Heart right ventricle (tissue), 16 donors: ENCODE data around the gene MOB3C. TPM values are rescaled to one million over a fixed set of nuclear protein-coding genes. Genes with fewer than 3 reads are reported as not detected.

Experiments
- ATAC-seq, 8 donors: fragments of 200-7000 bp; cut with Tn5 transposase; one replicate each; pipeline ENCODE4 v1.9.1; 2020; ENCODE audit warnings: mild to moderate bottlenecking in 8 of 8, moderate library complexity in 8 of 8, moderate number of reproducible peaks in 1 of 8
- DNase-seq, 2 donors: peaks; one replicate each; pipeline ENCODE4 v3.0.0-alpha.2; 2020
- H3K27ac ChIP-seq, 10 donors: fragments of 200-600 bp; sonication (generic) in 2 of 10; one replicate each; pipeline versions ENCODE4 v1.5.0 to v1.8.0; 2020 to 2022; ENCODE audit warnings: mild to moderate bottlenecking in 3 of 10
- H3K27me3 ChIP-seq, 7 donors: fragments of 200-600 bp; one replicate each; pipeline ENCODE4 v1.8.0; 2021 to 2022; ENCODE audit warnings: mild to moderate bottlenecking in 2 of 7
- H3K36me3 ChIP-seq, 9 donors: fragments of 200-600 bp; sonication (generic) in 1 of 9; one replicate each; pipeline versions ENCODE4 v1.5.0 to v1.8.0; 2020 to 2022; ENCODE audit warnings: mild to moderate bottlenecking in 2 of 9
- H3K4me1 ChIP-seq, 9 donors: fragments of 200-600 bp; sonication (generic) in 1 of 9; one replicate each; pipeline versions ENCODE4 v1.5.0 to v1.8.0; 2020 to 2022; ENCODE audit warnings: mild to moderate bottlenecking in 4 of 9
- H3K4me3 ChIP-seq, 10 donors: fragments of 200-600 bp; sonication (generic) in 2 of 10; one replicate each; pipeline versions ENCODE4 v1.5.0 to v1.8.0; 2020 to 2022; ENCODE audit warnings: mild to moderate bottlenecking in 7 of 10, moderate library complexity in 2 of 10
- H3K9me3 ChIP-seq, 11 donors: fragments of 200-600 bp in 10 of 11; sonication (generic) in 2 of 11; one replicate each; pipeline versions ENCODE4 v1.5.0 to v1.8.0; 2013 to 2022; ENCODE audit warnings: mild to moderate bottlenecking in 2 of 11, control low read depth in 1 of 11, moderate library complexity in 1 of 11
- CTCF ChIP-seq, 9 donors: fragments of 200-600 bp; sonication (generic) in 2 of 9; IDR thresholded peaks; one replicate each; pipeline versions ENCODE4 v1.5.0 to v1.8.0; 2021 to 2022; ENCODE audit warnings: antibody characterized with exemption in 9 of 9, mild to moderate bottlenecking in 5 of 9, moderate library complexity in 1 of 9
- WGBS, 2 donors: extraction: QIAGEN DNeasy Blood & Tissue Kit; methylation state at CpG; one replicate each; pipeline ENCODE4 v1.1.7; 2013; ENCODE audit warnings: inconsistent platforms in 1 of 2; 5-methylcytosine and 5-hydroxymethylcytosine counted together
- intact Hi-C, 10 donors: fragments of 100-400 bp; cut with DNase I; formaldehyde crosslinking; loops; one replicate each; pipeline versions ENCODE4 v1.11.1 to v1.14.2; 2022
- polyA plus RNA-seq, 2 donors: library from polyadenylated mRNA; stranded (reverse); fragments of 200-250 nt; gene quantifications; one replicate each; pipeline ENCODE4 v1.2.3, GENCODE V29; 2013
- total RNA-seq, 10 donors: library from RNA; stranded (reverse); fragmentation: NEBNext Ultra II Directional in 3 of 10; extraction: Animal tissue kit (Norgen Biotek cat#: 25700) in 3 of 10; gene quantifications; one replicate each; pipeline versions ENCODE4 v1.2.1 to v1.2.4, GENCODE V29; 2021 to 2023
- donor health status: Arrhythmogenic right ventricular cardiomyopathy.
- donor health status: ischemic (EF 13 %, LVEDD 7.1; RV severe dilation, severe dysfunction).
- donor health status: healthy with polysubstance abuse.
- donor health status: DM: no; HTN: yes; CAD: no.
- donor health status: DM: no; HTN: no; CAD: no.
- donor health status: ischemic (EF 25% LVEDD 6.9; RV normal size, moderate dysfunction).
- donor health status: ischemic (EF 25% LVEDD 5.7; RV mildly dilated, moderate dysfunction).
- donor health status: healthy.
- donor health status: DM: yes; HTN: yes; CAD: no.
- donor health status: Ischemic cardiomyopathy.
- donor health status: ischemic (EF 35%, LVEDD 5.7; RV mildly dilated, moderate dysfunction).
- donor health status: nonischemic (EF 11% LVEDD 7.7; RV severe dilation, severe dysfunction).
- donor health status: DM: yes; HTN: yes; CAD: no.
- donor health status: PGD.
- donor health status: ischemic (EF 29% LVEDD 5.4; RV normal size, mild dysfunction).
- donor health status: nonischemic (EF 23%, LVEDD 6.1; RV moderate dilation, normal function).

Gene MOB3C
- total and polyA plus RNA-seq, 12 donors: 7.9 to 16.9 (median 10.8) TPM

GRCh38 chr1:46650491-46650890, 33.9 kb upstream of the MOB3C start:
- Histone ChIP-seq H3K36me3 (peaks cover 0 to 92% (median 51%) of the 10 kb centered on the region in 9 donors), H3K27ac (no peak overlapping the region), H3K4me3 (no peak overlapping the region), H3K27me3 (no peaks in the 10 kb centered on the region), H3K4me1 (peaks cover 0 to 11% (median 0%) of the 10 kb centered on the region in 9 donors), H3K9me3 (peaks cover 0 to 23% (median 8%) of the 10 kb centered on the region in 11 donors)
- ATAC-seq: no peak
- intact Hi-C loops: no loop called here
- 67 to 97% methylated on average over 3 of the region's 3 CpGs for WGBS, 2 donors
- TF ChIP-seq CTCF (IDR thresholded peaks at IDR 0.05): no peak
- no peak for DNase-seq

- Histone ChIP-seq H3K27ac (no peak overlapping the region), H3K9me3 (peaks cover 0 to 23% (median 8%) of the 10 kb centered on the region in 11 donors), H3K4me3 (no peak overlapping the region), H3K36me3 (peaks cover 0 to 92% (median 46%) of the 10 kb centered on the region in 9 donors), H3K4me1 (peaks cover 0 to 11% (median 0%) of the 10 kb centered on the region in 9 donors), H3K27me3 (no peaks in the 10 kb centered on the region)
- DNase-seq (no peak), ATAC-seq (no peak)
- intact Hi-C loops: no loop called here
- 97 to 98% methylated on average over 2 of the region's 2 CpGs for WGBS, 2 donors
- TF ChIP-seq CTCF (IDR thresholded peaks at IDR 0.05): no peak
These were observed 33.2 kb upstream of the MOB3C start for GRCh38 chr1:46649764-46650163.

- 99 to 100% methylated on average over 3 of the region's 3 CpGs for WGBS, 2 donors
- no peaks in the 10 kb centered on the region for H3K27me3 ChIP-seq
- no peak overlapping the region for H3K4me3 ChIP-seq
- H3K9me3 ChIP-seq: peaks cover 0 to 23% (median 8%) of the 10 kb centered on the region in 11 donors
- TF ChIP-seq CTCF (IDR thresholded peaks at IDR 0.05): no peak
- peaks cover 0 to 13% (median 8%) of the 10 kb centered on the region in 9 donors for H3K4me1 ChIP-seq
- H3K36me3 ChIP-seq: peaks cover 0 to 91% (median 42%) of the 10 kb centered on the region in 9 donors
- intact Hi-C loops: no loop called here
- DNase-seq (no peak), ATAC-seq (no peak)
- H3K27ac ChIP-seq: no peak overlapping the region
These were observed 31.0 kb upstream of the MOB3C start for GRCh38 chr1:46647611-46648010.

GRCh38 chr1:46646844-46647243, 30.2 kb upstream of the MOB3C start:
- WGBS, 2 donors: 97 to 99% methylated on average over 2 of the region's 2 CpGs
- intact Hi-C loops: no loop called here
- H3K9me3 ChIP-seq: peaks cover 0 to 23% (median 8%) of the 10 kb centered on the region in 11 donors
- DNase-seq (no peak), ATAC-seq (no peak)
- no peaks in the 10 kb centered on the region for H3K27me3 ChIP-seq
- H3K4me1 ChIP-seq: peaks cover 0 to 21% (median 8%) of the 10 kb centered on the region in 9 donors
- TF ChIP-seq CTCF (IDR thresholded peaks at IDR 0.05): no peak
- peaks cover 0 to 91% (median 36%) of the 10 kb centered on the region in 9 donors for H3K36me3 ChIP-seq
- H3K27ac ChIP-seq: no peak overlapping the region
- no peak overlapping the region for H3K4me3 ChIP-seq
